Measurements from ENCODE around the gene BTBD9.

The BTBD9 gene

DNA sequence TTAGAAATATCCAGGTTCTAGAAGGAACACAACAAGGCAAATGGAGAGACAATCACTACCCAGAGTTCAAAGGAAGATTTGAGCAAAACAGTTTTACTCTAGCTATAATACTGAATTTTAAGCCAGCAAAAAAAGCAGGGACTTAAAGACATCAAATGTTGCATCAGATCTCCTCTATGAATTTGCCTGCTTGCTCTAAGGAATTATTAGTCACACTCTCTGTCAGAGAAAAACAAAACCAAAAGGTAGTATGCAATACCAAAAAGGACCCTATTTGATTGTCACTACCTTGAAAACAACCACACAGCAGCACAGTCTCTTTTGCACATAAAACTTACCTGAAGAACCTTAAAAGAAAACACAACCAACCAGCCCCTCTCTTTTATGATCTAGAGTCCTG lies 46.3 kb downstream of the BTBD9 start:
- no peak for DNase-seq

GRCh38 chr6:38591439-38591838 lies 48.3 kb downstream of the BTBD9 start:
- no peak for DNase-seq

DNA sequence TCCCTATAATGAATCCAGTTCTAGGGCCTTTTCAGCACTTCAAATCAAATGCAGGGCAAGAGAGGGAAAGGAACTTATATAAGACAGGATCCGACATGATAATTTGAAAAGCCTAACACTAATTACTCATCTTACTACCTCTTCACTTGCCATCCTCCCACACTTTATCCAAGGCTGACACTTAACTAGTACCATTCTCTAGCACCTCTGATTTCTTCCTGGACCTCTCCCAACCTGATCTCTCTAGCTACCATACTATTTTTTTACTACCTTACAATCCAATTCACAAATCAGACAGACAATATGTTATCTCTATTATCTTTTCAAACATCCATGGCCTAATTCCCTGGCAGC lies 50.4 kb downstream of the BTBD9 start:
- no peak for DNase-seq

DNA sequence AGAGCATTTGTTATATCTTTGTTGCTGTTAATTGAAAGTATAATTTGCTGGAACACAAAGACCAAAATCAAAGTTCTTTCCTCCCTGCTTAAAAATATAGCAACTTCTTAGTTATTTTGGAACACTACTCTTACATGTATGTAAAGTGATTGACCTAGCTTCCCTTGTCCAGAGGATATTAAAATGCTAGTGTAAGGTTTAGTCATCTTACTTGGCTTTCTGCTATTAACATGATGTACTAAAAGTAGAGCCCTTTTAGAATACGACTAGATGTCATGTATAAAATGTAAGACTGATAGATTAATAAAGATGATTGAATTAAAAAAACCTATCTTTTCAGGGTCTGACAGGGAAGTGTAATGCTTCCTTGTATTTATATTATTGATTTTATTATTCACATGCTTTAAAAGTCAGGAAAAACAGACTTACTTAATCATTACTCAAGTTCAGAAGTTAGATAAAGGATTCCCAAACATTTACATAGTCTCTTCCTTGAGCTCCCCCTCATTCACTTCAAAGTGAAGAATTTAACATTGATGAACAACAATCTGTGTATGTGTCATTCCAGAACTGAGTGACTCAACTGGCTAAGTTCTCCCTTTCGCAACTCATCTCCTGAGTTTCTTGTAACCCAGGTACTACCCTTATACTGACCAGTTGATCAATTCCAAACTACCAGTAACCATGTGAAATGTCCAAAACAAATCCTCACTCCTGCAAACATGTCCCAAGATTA lies 50.9 kb downstream of the BTBD9 start:
- no peak for DNase-seq

DNA sequence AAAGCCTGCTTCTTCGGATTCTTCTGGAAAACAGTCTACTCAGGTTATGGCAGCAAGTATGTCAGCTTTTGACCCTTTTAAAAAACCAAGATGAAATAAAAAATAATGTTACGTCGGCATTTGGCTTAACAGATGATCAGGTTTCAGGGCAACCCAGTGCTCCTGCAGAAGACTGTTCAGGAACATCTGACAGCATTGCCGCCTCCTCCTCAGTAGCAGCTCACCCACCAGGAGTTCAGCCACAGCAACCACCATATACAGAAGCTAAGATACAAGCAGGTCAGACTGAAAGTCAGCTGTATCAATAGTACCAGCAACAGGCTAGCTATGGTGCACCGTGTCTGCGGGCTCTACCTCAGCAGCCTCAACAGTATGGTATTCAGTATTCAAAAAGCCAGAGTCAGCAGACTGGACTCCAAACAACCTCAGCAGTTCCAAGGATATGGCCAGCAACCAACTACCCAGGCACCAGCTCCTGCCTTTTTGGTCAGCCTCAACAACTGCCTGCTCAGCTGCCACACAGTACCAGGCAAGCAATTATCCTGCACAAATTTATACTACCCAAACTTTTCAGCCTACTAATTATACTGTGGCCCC lies 51.9 kb downstream of the BTBD9 start:
- DNase-seq: no peak

GRCh38 chr6:38586992-38587391 lies 52.7 kb downstream of the BTBD9 start:
- DNase-seq: no peak

GRCh38 chr6:38584731-38585130 lies 55.0 kb downstream of the BTBD9 start:
- no peak for DNase-seq

DNA sequence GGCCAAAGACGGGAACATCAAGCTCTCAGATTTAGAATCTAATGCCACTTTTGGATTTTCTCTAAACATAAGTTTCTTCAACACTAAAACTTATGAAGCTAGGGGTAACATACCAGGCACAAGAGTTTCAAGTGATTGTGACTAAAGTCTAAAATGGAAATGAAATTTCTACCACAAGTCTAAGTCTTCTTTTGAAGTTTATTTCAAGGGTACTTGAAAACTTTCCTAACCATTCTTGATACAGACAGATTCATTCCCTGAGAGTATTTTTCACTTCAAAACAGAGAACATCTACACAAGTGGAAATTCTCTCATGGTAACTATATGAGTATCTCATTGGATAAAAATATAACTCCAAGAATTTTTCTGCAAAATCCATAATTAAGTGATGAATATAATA lies 56.2 kb downstream of the BTBD9 start:
- no peak for DNase-seq

DNA sequence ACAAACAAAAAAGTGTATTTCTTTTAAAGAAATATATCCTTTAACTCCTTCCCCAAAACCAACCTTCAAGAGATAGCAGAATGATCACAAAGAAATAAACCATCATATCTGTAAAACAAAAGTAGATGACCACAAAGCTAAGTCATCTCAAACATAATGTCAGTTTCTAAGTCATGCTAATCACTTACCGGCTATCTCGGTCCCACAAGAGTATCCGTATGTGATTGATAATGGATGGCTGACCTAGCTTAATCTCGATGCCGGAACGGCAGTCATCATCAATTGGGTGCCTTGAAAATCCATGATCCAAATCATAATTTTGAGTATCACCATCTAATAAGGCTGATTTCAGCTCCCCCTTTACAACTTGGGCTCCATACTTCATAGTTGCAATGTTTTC lies 59.7 kb downstream of the BTBD9 start:
- no peak for DNase-seq

DNA sequence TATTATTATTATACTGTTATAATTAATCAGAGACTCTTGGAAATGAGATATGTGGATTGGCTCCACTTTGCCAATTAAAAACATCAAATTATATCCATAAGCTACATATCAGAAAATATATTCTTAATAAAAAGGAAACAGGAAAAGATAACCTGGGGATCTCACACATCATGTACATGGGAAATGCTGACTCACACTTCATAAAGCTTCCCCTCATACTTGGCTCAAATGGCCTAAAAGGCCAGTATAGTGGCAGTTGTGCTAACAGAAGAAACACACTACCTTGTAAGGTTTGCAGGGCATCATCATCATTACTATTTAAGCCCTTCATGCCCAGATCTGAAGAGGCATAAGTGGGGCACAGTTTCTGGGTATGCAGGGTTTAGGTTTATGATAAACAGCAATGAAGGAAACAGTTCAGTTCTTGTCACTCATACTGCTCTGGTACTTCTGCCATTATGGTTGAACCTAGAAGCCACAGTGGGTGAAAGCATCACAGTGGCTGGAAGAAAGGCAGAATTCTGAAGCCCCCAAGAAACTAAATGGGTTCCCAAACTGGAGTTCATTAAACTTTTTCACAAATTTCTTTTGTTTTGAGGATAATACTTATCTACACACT lies 60.6 kb downstream of the BTBD9 start:
- no peak for DNase-seq

DNA sequence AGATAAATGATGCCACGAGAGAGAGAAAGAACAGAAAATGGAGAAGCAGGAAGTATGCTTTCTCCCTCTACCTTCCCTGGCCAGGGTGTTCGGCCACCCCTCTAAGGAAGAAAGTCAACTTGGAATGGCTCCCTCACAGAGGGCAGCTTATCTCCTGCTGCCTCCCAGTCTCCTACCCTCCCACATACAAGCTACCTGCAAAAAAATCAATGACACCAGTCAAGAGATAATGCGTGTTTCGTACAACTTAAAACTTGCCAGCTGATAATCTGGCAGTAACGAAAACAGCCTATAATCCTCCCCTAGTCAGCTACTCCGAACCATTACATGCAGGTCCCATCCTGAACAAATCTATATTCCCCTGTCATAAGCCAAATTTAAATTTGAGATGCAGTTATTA lies 61.7 kb downstream of the BTBD9 start:
- DNase-seq: no peak

GRCh38 chr6:38577492-38577891 lies 62.2 kb downstream of the BTBD9 start:
- DNase-seq: no peak

GRCh38 chr6:38573801-38574395 lies 65.8 kb downstream of the BTBD9 start:
- no peak for DNase-seq

GRCh38 chr6:38572186-38572813 lies 67.4 kb downstream of the BTBD9 start:
- no peak for DNase-seq

DNA sequence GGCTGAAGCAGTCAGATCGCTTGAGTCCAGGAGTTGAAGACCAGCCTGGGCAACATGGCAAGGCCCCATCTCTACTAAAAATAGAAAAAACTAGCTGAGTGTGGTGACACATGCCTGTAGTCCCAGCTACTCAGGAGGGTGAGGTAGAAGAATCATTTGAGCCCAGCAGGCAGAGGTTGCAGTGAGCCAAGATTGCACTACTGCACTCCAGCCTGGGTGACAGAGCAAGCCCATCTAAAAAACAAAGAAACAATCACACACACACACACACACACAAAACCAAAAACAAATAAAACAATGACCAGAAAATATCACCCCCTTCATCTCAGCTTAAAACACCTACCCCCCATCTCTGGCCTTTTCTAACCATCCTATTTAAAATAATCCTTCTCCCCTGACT lies 68.0 kb downstream of the BTBD9 start:
- DNase-seq: no peak

DNA sequence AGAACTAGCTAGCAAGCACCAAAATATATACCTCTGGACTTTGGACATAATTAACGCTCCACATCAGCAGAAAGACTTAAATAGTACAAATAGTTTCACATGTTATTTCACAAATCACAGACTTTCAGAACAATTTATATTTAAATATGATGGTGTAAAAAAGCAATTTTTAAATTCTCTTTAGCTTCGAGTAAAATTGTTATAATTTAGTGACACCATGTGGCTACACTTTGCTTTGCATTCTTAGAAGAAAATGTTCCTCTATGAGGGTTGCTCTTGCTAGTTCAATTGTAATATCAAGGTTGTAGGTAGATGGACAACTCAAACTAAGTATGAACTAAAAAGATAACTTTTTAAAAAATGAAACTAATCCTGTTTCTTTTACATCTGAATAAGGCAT lies 69.0 kb downstream of the BTBD9 start:
- DNase-seq: no peak

DNA sequence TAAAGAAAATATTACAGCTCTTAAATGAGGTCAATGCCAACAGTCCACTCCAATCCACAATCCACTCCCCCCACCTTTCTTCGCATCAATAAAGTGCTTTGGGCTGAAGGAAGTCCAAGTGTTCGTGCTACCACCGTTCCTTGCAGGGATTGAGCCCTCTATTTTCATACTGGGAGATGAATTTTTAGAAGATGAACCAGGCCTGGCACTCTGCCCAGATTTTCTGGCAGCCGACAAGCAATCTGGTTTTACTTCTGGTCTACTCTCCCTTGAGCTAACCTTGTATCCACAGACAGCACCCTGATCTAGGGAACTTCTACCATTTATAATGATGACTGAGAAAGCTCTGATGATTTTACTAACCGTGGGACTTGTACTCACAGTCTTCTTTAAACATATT lies 72.3 kb downstream of the BTBD9 start:
- no peak for DNase-seq

DNA sequence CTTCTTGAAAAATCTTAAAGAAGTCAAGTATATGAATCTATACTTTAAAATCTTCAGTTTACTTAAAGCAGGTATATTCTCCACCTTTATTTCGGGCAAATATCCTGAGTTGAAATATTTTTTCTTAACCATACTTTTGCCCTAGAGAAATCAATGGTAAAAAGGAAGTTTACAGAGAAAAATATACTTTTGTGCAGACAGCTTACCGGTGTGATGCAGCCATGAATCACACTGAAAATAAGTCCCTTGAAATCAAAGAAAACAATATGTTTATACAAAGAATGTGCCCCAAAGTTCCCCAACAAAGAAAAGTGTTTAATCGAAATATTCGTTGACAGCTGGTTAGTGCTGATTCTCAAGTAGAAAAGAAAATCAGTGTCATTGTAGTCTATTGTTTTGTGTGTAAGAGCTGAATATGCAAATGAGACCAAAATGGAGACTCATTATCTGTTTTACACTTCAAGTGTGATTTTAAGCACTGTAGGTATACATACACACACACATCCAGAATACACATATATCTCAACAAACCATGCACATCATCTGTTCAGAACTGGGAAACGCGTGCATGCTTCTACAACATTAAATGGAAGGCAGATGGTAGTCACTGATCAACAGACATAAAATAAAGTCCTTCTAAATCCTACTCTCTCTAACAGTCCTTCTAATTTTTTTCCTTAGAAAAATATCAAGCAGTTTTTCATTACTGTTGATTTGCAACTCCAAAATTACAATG lies 73.3 kb downstream of the BTBD9 start:
- DNase-seq: no peak

DNA sequence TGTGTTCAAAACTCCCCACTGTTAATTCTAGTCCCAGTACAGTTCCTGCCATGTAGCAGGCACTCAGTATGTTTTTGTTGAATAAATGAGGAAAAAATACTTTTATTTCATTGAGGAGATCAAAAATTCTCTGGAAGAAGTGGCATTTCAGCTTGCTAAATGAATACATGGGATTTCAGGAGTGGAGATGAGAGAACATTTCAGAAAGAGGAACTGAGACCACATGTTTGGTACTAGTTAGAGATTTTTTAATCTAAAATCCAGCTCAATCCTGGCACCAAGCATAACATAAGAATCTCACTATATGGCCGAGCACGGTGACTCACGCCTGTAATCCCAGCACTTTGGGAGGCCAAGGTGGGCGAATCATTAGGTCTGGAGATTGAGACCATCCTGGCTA lies 75.4 kb downstream of the BTBD9 start:
- no peak for DNase-seq

GRCh38 chr6:38555606-38556005 lies 84.1 kb downstream of the BTBD9 start:
- no peak for DNase-seq

- no peak for DNase-seq
Observed at GRCh38 chr6:38554700-38555413, 84.9 kb downstream of the BTBD9 start.

- DNase-seq: no peak
Observed at GRCh38 chr6:38554014-38554413, 85.7 kb downstream of the BTBD9 start.
